ENCODE measurements around the gene LRP11.
A peak's percentile ranks its signal among the peaks of the same experiment; 100 is the strongest.
"Not testable (repeated sequence)": the region's sequence is repeated elsewhere in the genome, so short reads cannot be mapped to it uniquely, and the experiment has no call there.

The LRP11 gene

GRCh38 chr6:149848343-149848742, 15.8 kb downstream of the LRP11 start:
- DNase-seq (ENCODE audit: low read depth), result not testable (repeated sequence)

- no peak for DNase-seq (ENCODE audit: low read depth)
These were observed 16.3 kb downstream of the LRP11 start for GRCh38 chr6:149847939-149848267.

- DNase-seq (ENCODE audit: low read depth), result no peak
These were observed 17.8 kb downstream of the LRP11 start for GRCh38 chr6:149846321-149846720.

- DNase-seq (ENCODE audit: low read depth), result no peak
These were observed 18.6 kb downstream of the LRP11 start for GRCh38 chr6:149845549-149845948.

- DNase-seq (ENCODE audit: low read depth), result no peak
These were observed 19.7 kb downstream of the LRP11 start for GRCh38 chr6:149844480-149844879.

- not testable (repeated sequence) for DNase-seq (ENCODE audit: low read depth)
These were observed 20.1 kb downstream of the LRP11 start for GRCh38 chr6:149844036-149844435.

GRCh38 chr6:149843051-149843633, 21.0 kb downstream of the LRP11 start:
- DNase-seq (ENCODE audit: low read depth), result no peak

- no peak for DNase-seq (ENCODE audit: low read depth)
These were observed 21.8 kb downstream of the LRP11 start for GRCh38 chr6:149842331-149842730.

GRCh38 chr6:149840345-149841075, 23.6 kb downstream of the LRP11 start:
- peak; percentile 12 for DNase-seq (ENCODE audit: low read depth)

- DNase-seq (ENCODE audit: low read depth), result peak; percentile 38
These were observed 29.4 kb downstream of the LRP11 start for GRCh38 chr6:149834513-149835481.

- DNase-seq (ENCODE audit: low read depth), result no peak
These were observed 30.5 kb downstream of the LRP11 start for GRCh38 chr6:149833651-149834050.

GRCh38 chr6:149831308-149831820, 32.8 kb downstream of the LRP11 start:
- DNase-seq (ENCODE audit: low read depth), result no peak

- no peak for DNase-seq (ENCODE audit: low read depth)
These were observed 33.3 kb downstream of the LRP11 start for GRCh38 chr6:149830731-149831307.

- no peak for DNase-seq (ENCODE audit: low read depth)
These were observed 38.9 kb downstream of the LRP11 start for GRCh38 chr6:149825292-149825691.

GRCh38 chr6:149823013-149823412, 41.1 kb downstream of the LRP11 start:
- DNase-seq (ENCODE audit: low read depth), result no peak

GRCh38 chr6:149821492-149821891, 42.7 kb downstream of the LRP11 start:
- no peak for DNase-seq (ENCODE audit: low read depth)

- no peak for DNase-seq (ENCODE audit: low read depth)
These were observed 43.7 kb downstream of the LRP11 start for GRCh38 chr6:149820506-149820905.

GRCh38 chr6:149815788-149816187, 48.4 kb downstream of the LRP11 start:
- no peak for DNase-seq (ENCODE audit: low read depth)

GRCh38 chr6:149813351-149813750, 50.8 kb downstream of the LRP11 start:
- DNase-seq (ENCODE audit: low read depth), result no peak

GRCh38 chr6:149809798-149810197, 54.4 kb downstream of the LRP11 start:
- DNase-seq (ENCODE audit: low read depth), result no peak

GRCh38 chr6:149806127-149806526, 58.0 kb downstream of the LRP11 start:
- DNase-seq (ENCODE audit: low read depth), result no peak

- no peak for DNase-seq (ENCODE audit: low read depth)
These were observed 80.6 kb downstream of the LRP11 start for GRCh38 chr6:149783551-149783950.
